Thyroid gland (tissue), 4 donors: ENCODE results near the gene PIP4K2A.

Experiments
- CTCF ChIP-seq, 6 experiments: fragments of 200-600 bp in 3 of 6; fragments of 450-650 bp in 3 of 6; sonication (generic) in 3 of 6; IDR thresholded peaks; one replicate each; pipeline ENCODE4 v1.5.1; 2016 to 2019; ENCODE audit warnings: antibody characterized with exemption in 6 of 6, mild to moderate bottlenecking in 2 of 6, inconsistent platforms in 1 of 6, moderate library complexity in 1 of 6
- POLR2A ChIP-seq, 2 donors: fragments of 450-650 bp; IDR thresholded peaks; one replicate each; pipeline ENCODE4 v1.6.1; 2017; ENCODE audit warnings: antibody characterized with exemption in 2 of 2, mild to moderate bottlenecking in 2 of 2, moderate library complexity in 1 of 2

GRCh38 chr10:22693371-22693784, 21.0 kb downstream of the PIP4K2A start:
- TF ChIP-seq POLR2A (IDR thresholded peaks at IDR 0.05): no peak
- no peak for TF ChIP-seq CTCF (IDR thresholded peaks at IDR 0.05)
